Naive thymus-derived CD8-positive, alpha-beta T cell (primary cell): ENCODE measurements around the gene WNT3. TPM values are rescaled to one million over a fixed set of nuclear protein-coding genes. Genes with fewer than 3 reads are reported as not detected.
"Not testable (repeated sequence)": the region's sequence is repeated elsewhere in the genome, so short reads cannot be mapped to it uniquely, and the experiment has no call there.

Experiments used
- ATAC-seq, 2 donors: fragments of 150-1000 bp; cut with Tn5 transposase in 1 of 2; sonication (Bioruptor Pico), chemical (Tn5 transposase) in 1 of 2; 1 replicate in 1 of 2; 2 replicates in 1 of 2; pipeline ENCODE4 v1.10.0; 2021; ENCODE audit warnings: mild to moderate bottlenecking in 2 of 2, moderate library complexity in 2 of 2
- POLR2A ChIA-PET: fragments of 350-600 bp; sonication (Branson Sonifier 250); formaldehyde crosslinking; loops from one replicate; lab custom pipeline; 2021; ENCODE audit warnings: antibody characterized with exemption; lab: Charles Lee
- DNase-seq, 10 donors: peaks; one replicate each; pipeline versions ENCODE4 v3.0.0 to v3.0.0-alpha.2; 2020 to 2022
- H3K27ac Mint-ChIP-seq, 10 donors: one replicate each; pipeline ENCODE4 v1.8.0; 2020 to 2022; ENCODE audit warnings: mild to moderate bottlenecking in 10 of 10, mixed read lengths in 10 of 10, moderate library complexity in 4 of 10, inconsistent platforms in 1 of 10
- H3K27me3 Mint-ChIP-seq, 5 donors: one replicate each; pipeline ENCODE4 v1.8.0; 2021 to 2022; ENCODE audit warnings: mixed read lengths in 5 of 5
- H3K36me3 Mint-ChIP-seq, 3 donors: one replicate each; pipeline ENCODE4 v1.8.0; 2020 to 2022; ENCODE audit warnings: mixed read lengths in 3 of 3, mild to moderate bottlenecking in 2 of 3, inconsistent platforms in 1 of 3
- H3K4me1 Mint-ChIP-seq, 4 donors: one replicate each; pipeline ENCODE4 v1.8.0; 2021 to 2022; ENCODE audit warnings: mixed read lengths in 4 of 4
- H3K4me3 Mint-ChIP-seq, 10 donors: one replicate each; pipeline ENCODE4 v1.8.0; 2020 to 2022; ENCODE audit warnings: mild to moderate bottlenecking in 10 of 10, mixed read lengths in 10 of 10, moderate library complexity in 6 of 10, inconsistent platforms in 1 of 10
- H3K9me3 Mint-ChIP-seq, 9 donors: one replicate each; pipeline ENCODE4 v1.8.0; 2020 to 2022; ENCODE audit warnings: mixed read lengths in 9 of 9, mild to moderate bottlenecking in 3 of 9, inconsistent platforms in 1 of 9, moderate library complexity in 1 of 9
- polyA plus RNA-seq, 3 donors: library from polyadenylated mRNA; unstranded; fragments of 300-500 nt; fragmentation: Illumina TruSeq; gene quantifications; one replicate each; pipeline ENCODE4 v1.2.3, GENCODE V29; 2021
- total RNA-seq, 8 experiments: library from RNA in 2 of 8; stranded (reverse) in 2 of 8; gene quantifications; one replicate each; pipeline ENCODE4 v1.2.3 and lab custom pipeline; 2021 to 2026

The WNT3 gene
- total and polyA plus RNA-seq, 5 experiments from 2014 or later: not detected

DNA sequence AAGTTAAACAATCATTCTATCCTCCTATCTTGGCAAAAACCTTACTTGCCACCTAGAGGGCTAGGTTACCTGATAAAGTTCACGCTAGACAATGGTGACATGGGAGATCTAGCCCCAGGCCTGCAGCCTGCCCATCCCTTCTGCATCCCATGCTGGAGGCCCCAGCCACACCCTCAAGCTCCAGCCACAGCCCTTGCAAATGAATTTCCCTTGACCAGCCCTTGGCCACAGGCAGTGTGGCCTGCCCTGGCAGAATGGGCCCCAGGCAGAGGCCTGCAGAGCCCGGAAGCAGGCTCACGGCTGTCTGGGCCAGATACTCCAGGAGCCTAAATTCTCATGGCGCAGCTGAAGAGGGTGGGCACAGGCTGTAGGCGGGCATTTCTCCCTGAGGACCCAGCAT lies 14.9 kb downstream of the WNT3 start:
- DNase-seq (no peak), ATAC-seq (no peak)
- Mint-ChIP-seq H3K4me3 (no peak overlapping the region), H3K27me3 (peaks cover 2 to 22% (median 7%) of the 10 kb centered on the region in 5 donors), H3K9me3 (peaks cover 0 to 1% (median 0%) of the 10 kb centered on the region in 9 donors), H3K4me1 (no peaks in the 10 kb centered on the region), H3K36me3 (peaks cover 0 to 2% (median 0%) of the 10 kb centered on the region in 3 donors), H3K27ac (no peak overlapping the region)
- POLR2A ChIA-PET: no interaction called here

DNA sequence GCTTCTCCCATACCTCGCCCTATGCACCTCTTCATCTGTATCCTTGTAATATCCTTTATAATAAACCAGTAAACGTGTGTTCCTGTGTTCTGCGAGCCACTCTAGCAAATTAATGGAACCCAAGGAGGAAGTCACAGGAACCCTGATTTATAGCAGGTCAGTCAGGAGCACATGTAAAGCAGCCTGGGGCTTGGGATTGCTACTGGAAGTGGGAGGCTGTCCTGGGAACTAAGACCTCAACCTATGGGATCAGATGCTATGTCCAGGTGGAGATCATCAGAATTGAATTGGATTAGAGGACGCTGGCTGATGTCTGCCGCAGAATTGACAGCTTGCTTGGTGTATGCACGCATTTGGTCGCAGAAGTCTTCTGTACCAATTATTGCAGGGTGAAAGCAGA lies 15.7 kb downstream of the WNT3 start:
- DNase-seq: no peak
- peaks cover 0 to 2% (median 0%) of the 10 kb centered on the region in 3 donors for H3K36me3 Mint-ChIP-seq
- no peak overlapping the region for H3K4me3 Mint-ChIP-seq
- ATAC-seq: no peak
- no peaks in the 10 kb centered on the region for H3K4me1 Mint-ChIP-seq
- H3K27me3 Mint-ChIP-seq: peaks cover 1 to 19% (median 7%) of the 10 kb centered on the region in 5 donors
- POLR2A ChIA-PET: no interaction called here
- peaks cover 0 to 1% (median 0%) of the 10 kb centered on the region in 9 donors for H3K9me3 Mint-ChIP-seq
- no peak overlapping the region for H3K27ac Mint-ChIP-seq

DNA sequence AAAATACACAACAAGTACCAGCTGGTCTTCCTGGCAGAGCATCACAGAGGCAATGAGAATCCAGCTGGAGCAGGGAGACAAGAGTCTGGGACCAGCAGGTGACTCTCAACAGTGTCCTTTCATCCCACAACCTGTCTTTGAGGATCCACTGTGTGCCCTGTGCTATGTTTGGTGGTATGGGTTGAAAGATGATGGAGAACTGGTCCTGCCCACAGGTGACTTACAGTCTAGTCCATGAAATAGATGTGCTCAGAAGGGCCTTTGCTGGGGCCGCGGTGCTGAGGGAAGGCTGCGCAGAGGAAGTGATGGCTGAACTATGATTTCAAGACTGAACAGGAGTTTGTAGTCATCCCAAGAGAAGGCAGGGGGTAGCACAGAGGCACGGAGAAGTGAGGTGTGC lies 17.9 kb downstream of the WNT3 start:
- no peak for DNase-seq
- peaks cover 0 to 2% (median 0%) of the 10 kb centered on the region in 3 donors for H3K36me3 Mint-ChIP-seq
- H3K27ac Mint-ChIP-seq: no peak overlapping the region
- no peak overlapping the region for H3K4me3 Mint-ChIP-seq
- H3K9me3 Mint-ChIP-seq: peaks cover 0 to 1% (median 0%) of the 10 kb centered on the region in 9 donors
- no peak for ATAC-seq
- no peaks in the 10 kb centered on the region for H3K4me1 Mint-ChIP-seq
- H3K27me3 Mint-ChIP-seq: peaks cover 3 to 34% (median 14%) of the 10 kb centered on the region in 5 donors
- POLR2A ChIA-PET: no interaction called here

DNA sequence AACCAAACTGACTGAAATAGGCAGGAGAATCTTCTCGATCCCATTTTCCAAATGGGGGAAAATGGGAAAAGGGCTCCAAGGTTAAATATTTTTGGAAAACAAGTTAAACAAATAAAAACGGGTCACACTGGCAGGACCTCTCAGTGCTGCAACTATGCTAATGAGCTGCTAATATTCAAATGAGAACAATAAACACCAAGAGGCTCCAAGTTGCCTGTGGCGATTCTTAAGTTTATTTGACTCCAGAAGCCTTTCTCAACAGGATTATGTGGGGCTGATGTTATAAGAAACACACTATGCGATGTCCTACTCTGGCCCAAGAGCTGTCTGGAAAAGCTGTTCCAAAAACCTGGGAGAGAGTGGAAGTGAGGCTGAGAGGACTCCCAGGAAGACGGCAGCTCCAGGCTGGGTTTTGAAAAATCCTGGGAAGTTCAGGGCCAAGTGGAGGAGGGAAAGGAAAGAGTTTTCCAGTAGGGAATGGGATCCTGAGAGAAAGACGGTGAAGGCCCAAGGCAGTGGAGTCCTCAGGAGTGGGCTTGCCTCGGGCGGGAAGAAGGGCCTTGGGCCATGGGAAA lies 21.4 kb downstream of the WNT3 start:
- H3K27me3 Mint-ChIP-seq: peaks cover 2 to 32% (median 23%) of the 10 kb centered on the region in 5 donors
- H3K9me3 Mint-ChIP-seq: no peaks in the 10 kb centered on the region
- DNase-seq: no peak
- H3K4me3 Mint-ChIP-seq: no peak overlapping the region
- no peak for ATAC-seq
- no peaks in the 10 kb centered on the region for H3K4me1 Mint-ChIP-seq
- POLR2A ChIA-PET: no interaction called here
- no peak overlapping the region for H3K27ac Mint-ChIP-seq
- no peaks in the 10 kb centered on the region for H3K36me3 Mint-ChIP-seq

DNA sequence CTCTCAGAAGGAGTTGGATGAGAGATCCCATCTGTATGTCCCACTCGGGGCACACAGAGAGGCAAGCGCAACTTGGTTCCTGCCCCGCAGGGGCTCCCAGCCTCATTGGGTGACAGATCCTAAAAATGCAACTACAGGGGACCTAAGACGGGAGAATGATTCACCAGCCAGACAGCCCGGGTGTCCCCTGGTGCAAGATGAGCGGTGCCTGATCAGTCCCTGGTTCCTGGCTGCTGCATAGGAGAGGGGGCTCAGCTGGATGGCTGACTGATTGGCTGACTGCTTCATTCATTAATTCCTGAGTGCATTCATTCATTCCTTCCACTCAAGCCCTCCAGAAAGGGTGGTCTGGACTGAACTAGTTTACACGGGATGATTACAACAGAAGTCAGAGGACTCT lies 22.0 kb downstream of the WNT3 start:
- POLR2A ChIA-PET: no interaction called here
- Mint-ChIP-seq H3K27ac (no peak overlapping the region), H3K27me3 (peaks cover 2 to 36% (median 25%) of the 10 kb centered on the region in 5 donors), H3K4me1 (no peaks in the 10 kb centered on the region), H3K4me3 (no peak overlapping the region), H3K36me3 (no peaks in the 10 kb centered on the region), H3K9me3 (no peaks in the 10 kb centered on the region)
- ATAC-seq: no peak
- DNase-seq: no peak

DNA sequence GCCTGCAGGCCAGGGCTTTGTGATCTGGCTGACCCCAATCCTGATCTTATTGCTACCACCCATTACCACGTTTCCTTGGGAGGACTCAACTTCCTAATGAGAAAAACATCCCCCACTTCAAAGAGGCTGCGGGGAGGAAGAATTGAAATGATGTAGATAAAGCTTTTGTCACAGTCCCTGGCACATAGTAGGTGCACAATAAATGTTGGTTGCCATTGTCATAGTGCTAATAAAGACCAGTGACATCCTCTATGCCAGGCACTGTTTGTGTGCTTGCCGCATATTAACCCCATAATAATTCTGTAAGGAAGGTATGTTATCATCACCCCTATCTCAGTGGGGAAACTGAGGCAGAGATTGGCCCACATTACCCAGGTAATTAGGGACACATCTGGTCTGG lies 22.4 kb downstream of the WNT3 start:
- no peak for DNase-seq
- no peaks in the 10 kb centered on the region for H3K36me3 Mint-ChIP-seq
- H3K27ac Mint-ChIP-seq: peak overlapping the region in 1 of 10 donors; percentile 23
- H3K4me1 Mint-ChIP-seq: no peaks in the 10 kb centered on the region
- ATAC-seq: no peak
- POLR2A ChIA-PET: no interaction called here
- peaks cover 2 to 40% (median 29%) of the 10 kb centered on the region in 5 donors for H3K27me3 Mint-ChIP-seq
- H3K4me3 Mint-ChIP-seq: no peak overlapping the region
- no peaks in the 10 kb centered on the region for H3K9me3 Mint-ChIP-seq

DNA sequence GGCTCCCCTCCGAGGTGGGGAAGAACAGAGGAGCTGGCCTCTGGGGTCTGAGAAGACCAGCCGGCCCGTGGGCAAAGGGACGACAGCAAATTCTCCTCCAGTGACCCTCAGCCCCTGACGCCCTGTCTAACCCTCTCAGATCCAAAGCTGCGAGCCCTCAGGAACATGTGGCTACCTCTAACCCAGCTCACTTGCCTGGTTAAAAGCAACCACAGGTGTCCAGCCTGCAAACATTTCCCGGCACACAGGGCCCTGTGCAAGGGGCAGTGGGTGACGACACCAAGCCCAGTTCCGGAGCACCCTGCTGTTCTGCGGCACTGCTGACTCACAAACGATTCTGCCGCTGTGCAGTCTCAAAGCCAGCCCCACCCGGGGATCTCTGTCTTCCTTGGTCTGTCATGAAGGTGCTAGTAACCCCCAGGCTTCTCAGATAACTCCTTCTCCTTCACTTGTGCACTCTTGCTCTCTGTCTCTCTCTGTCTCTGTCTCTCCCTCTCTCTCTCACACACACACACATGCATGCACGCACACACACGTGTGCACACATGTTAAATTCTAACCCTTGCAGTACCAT lies 23.0 kb downstream of the WNT3 start:
- Mint-ChIP-seq H3K9me3 (no peaks in the 10 kb centered on the region), H3K4me1 (peaks cover 0 to 2% (median 0%) of the 10 kb centered on the region in 4 donors), H3K36me3 (no peaks in the 10 kb centered on the region), H3K4me3 (no peak overlapping the region), H3K27ac (peak overlapping the region in 1 of 10 donors; percentile 23), H3K27me3 (peaks cover 5 to 40% (median 31%) of the 10 kb centered on the region in 5 donors)
- DNase-seq: no peak
- POLR2A ChIA-PET: no interaction called here
- ATAC-seq: no peak

DNA sequence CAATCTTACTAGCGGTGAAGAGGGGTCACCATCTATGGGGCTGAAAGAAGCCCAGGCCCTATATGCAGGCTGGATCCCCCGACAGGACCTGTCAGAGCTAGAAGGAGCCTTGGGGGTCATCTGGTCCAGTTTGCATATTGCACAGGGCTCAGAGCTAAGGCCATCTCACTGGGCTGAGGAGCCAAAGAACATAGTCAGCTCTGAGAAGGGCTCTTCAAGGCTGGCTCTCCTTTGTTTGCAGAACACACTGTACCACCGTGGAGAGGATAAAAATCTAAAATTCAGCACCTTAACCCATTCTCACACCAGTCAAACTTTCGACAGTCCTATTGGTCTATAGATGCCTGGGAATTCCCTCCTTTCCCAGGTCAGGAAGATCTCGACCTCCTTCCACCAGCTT lies 24.2 kb downstream of the WNT3 start:
- Mint-ChIP-seq H3K27me3 (peaks cover 5 to 46% (median 30%) of the 10 kb centered on the region in 5 donors), H3K4me3 (no peak overlapping the region), H3K36me3 (no peaks in the 10 kb centered on the region), H3K9me3 (no peaks in the 10 kb centered on the region), H3K4me1 (peaks cover 0 to 2% (median 0%) of the 10 kb centered on the region in 4 donors), H3K27ac (no peak overlapping the region)
- POLR2A ChIA-PET: no interaction called here
- ATAC-seq (no peak), DNase-seq (no peak)

DNA sequence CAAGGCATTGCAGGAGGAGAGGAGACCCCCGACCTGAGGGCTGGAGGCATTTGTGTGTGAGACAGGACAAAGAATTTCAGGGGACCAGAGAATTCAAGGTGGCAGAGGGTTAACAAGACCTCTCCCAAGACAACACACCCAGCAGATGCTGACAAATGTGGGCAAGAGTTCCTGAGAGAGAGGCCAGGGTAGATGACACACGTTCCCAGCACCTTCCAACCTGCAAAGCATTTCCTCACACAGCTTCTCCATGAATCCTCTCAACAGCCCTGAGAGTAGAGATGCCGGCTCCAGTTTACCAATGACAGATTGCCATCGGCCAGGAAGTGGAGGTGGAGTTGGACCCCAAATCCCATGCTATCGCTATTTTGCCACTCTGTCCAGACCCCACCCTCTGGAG lies 25.0 kb downstream of the WNT3 start:
- DNase-seq (no peak), ATAC-seq (no peak)
- H3K27me3 Mint-ChIP-seq: peaks cover 5 to 46% (median 30%) of the 10 kb centered on the region in 5 donors
- no peak overlapping the region for H3K4me3 Mint-ChIP-seq
- H3K36me3 Mint-ChIP-seq: no peaks in the 10 kb centered on the region
- H3K4me1 Mint-ChIP-seq: peaks cover 0 to 2% (median 0%) of the 10 kb centered on the region in 4 donors
- H3K27ac Mint-ChIP-seq: no peak overlapping the region
- POLR2A ChIA-PET: no interaction called here
- no peaks in the 10 kb centered on the region for H3K9me3 Mint-ChIP-seq

DNA sequence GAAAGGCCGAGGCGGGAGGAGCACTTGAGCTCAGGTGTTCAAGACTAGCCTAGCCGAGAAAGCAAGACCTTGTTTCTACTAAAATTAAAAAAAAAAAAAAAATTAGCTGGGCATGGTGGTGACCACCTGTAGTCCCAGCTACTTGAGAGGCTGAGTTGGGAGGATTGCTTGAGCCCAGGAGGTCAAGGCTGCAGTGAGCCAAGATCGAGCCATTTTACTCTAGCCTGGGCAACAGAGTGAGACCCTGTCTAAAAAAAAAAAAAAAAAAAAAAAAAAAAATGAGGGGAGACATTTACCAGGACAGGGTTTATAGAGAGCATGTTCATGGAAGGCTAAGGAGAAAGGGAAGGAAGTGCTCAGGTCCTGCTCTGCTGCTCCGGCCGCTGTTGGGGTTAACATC lies 25.5 kb downstream of the WNT3 start:
- H3K36me3 Mint-ChIP-seq, H3K4me1 Mint-ChIP-seq, H3K27ac Mint-ChIP-seq, DNase-seq, POLR2A ChIA-PET, H3K4me3 Mint-ChIP-seq, H3K9me3 Mint-ChIP-seq, ATAC-seq: not testable (repeated sequence)
- peaks cover 5 to 46% (median 30%) of the 10 kb centered on the region in 5 donors for H3K27me3 Mint-ChIP-seq

DNA sequence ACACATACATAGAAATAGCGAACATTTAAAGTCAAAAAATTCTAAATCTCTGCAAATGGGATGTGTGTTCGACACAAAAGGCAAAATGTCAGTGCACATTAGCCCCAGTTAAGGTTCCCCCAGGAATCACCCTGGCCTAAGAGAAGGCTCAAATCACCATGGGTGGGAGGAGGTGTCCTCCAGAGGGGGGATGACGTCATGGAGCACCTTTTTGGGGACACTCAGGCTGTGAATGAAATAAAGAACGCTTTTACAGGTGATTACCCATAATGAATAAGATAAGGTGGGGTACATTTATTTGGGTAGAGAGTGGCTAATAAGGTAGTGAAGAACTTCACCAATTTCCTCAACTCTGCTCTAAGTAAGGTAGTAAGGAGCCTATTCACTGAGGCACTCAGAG lies 26.4 kb downstream of the WNT3 start:
- no peak for ATAC-seq
- DNase-seq: no peak
- Mint-ChIP-seq H3K36me3 (no peaks in the 10 kb centered on the region), H3K4me3 (no peak overlapping the region), H3K4me1 (peaks cover 0 to 2% (median 0%) of the 10 kb centered on the region in 4 donors), H3K9me3 (no peaks in the 10 kb centered on the region), H3K27ac (no peak overlapping the region), H3K27me3 (peaks cover 5 to 42% (median 29%) of the 10 kb centered on the region in 5 donors)
- POLR2A ChIA-PET: no interaction called here

DNA sequence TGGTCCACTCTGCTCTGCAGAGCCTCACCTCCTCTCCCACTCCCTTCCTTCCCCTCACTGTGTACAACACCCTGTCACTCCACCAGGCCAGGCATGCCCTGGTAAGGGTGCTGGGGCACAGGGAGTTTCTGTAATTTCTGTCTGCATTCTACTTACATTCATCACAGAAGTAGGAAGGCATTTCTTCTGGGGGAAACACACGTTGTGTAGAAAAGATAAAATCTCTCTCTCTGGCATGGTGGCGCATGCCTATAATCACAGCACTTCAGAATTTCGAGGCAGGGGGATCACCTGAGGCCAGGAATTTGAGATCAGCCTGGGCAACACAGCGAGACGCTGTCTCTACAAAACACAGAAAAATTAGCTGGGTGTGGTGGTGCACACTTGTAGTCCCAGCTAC lies 27.0 kb downstream of the WNT3 start:
- POLR2A ChIA-PET: no interaction called here
- Mint-ChIP-seq H3K36me3 (no peaks in the 10 kb centered on the region), H3K4me1 (peaks cover 0 to 2% (median 0%) of the 10 kb centered on the region in 4 donors), H3K27ac (no peak overlapping the region), H3K27me3 (peaks cover 3 to 37% (median 27%) of the 10 kb centered on the region in 5 donors), H3K9me3 (no peaks in the 10 kb centered on the region), H3K4me3 (no peak overlapping the region)
- ATAC-seq (no peak), DNase-seq (no peak)

DNA sequence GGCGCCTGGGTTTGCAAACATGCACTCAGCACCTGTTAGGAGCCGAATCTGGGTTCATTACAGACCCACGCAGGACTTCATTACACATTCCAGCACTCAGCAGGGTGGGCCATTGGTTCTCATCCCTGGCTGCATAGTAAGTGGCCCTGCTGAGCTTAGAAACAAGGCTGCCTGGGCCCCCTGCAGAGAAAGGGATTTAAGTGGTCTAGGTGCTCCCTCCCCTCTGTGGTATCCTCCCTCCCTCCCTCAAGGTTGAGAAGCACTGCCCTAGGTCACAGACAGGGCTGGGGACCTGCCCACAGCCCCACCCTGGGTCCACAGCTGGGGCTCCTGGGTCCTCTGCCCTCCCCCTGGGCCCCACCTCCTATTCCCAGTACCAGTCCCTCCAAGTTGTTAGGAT lies 28.3 kb downstream of the WNT3 start:
- DNase-seq (no peak), ATAC-seq (no peak)
- H3K36me3 Mint-ChIP-seq: no peaks in the 10 kb centered on the region
- peaks cover 0 to 2% (median 0%) of the 10 kb centered on the region in 4 donors for H3K4me1 Mint-ChIP-seq
- no peak overlapping the region for H3K4me3 Mint-ChIP-seq
- H3K9me3 Mint-ChIP-seq: no peaks in the 10 kb centered on the region
- POLR2A ChIA-PET: no interaction called here
- peaks cover 3 to 28% (median 19%) of the 10 kb centered on the region in 5 donors for H3K27me3 Mint-ChIP-seq
- no peak overlapping the region for H3K27ac Mint-ChIP-seq
